ENCODE data around the gene MRTFB.

- TF ChIP-seq, protein P1, sequence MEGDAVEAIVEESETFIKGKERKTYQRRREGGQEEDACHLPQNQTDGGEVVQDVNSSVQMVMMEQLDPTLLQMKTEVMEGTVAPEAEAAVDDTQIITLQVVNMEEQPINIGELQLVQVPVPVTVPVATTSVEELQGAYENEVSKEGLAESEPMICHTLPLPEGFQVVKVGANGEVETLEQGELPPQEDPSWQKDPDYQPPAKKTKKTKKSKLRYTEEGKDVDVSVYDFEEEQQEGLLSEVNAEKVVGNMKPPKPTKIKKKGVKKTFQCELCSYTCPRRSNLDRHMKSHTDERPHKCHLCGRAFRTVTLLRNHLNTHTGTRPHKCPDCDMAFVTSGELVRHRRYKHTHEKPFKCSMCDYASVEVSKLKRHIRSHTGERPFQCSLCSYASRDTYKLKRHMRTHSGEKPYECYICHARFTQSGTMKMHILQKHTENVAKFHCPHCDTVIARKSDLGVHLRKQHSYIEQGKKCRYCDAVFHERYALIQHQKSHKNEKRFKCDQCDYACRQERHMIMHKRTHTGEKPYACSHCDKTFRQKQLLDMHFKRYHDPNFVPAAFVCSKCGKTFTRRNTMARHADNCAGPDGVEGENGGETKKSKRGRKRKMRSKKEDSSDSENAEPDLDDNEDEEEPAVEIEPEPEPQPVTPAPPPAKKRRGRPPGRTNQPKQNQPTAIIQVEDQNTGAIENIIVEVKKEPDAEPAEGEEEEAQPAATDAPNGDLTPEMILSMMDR (conservative IDR thresholded peaks at IDR 0.05; ENCODE audit: low read depth, low read length): no peak
- no peak for TF ChIP-seq EZH2 (IDR thresholded peaks at IDR 0.05; ENCODE audit: low read length, unreplicated experiment)
Measured at GRCh38 chr16:14087590-14088154, 16.6 kb downstream of the MRTFB start.
